Ovary (tissue), 9 donors: ENCODE results near the gene TTR. TPM values are rescaled to one million over a fixed set of nuclear protein-coding genes. Genes with fewer than 3 reads are reported as not detected.

Experiments used
- DNase-seq, 5 donors: peaks; one replicate each; pipeline ENCODE4 v3.0.0-alpha.2; 2019 to 2020
- H3K27ac ChIP-seq, 2 donors: fragments of 200-600 bp; one replicate each; pipeline versions ENCODE4 v1.5.1 to v1.8.0; 2019 to 2022
- H3K27me3 ChIP-seq: fragments of 200-600 bp; one replicate; pipeline ENCODE4 v1.8.0; 2022
- H3K36me3 ChIP-seq: fragments of 200-600 bp; sonication (generic); one replicate; pipeline ENCODE4 v1.5.1; 2019
- H3K4me1 ChIP-seq: one replicate; pipeline ENCODE4 v1.8.1; 2013; ENCODE audit warnings: mild to moderate bottlenecking, moderate library complexity; ENCODE audit not compliant: insufficient read depth
- H3K4me3 ChIP-seq: fragments of 200-600 bp; sonication (generic); one replicate; pipeline ENCODE4 v1.5.1; 2017
- H3K9me3 ChIP-seq, 2 donors: fragments of 200-600 bp in 1 of 2; sonication (generic) in 1 of 2; one replicate each; pipeline versions ENCODE4 v1.5.1 to v1.8.1; 2013 to 2019; ENCODE audit warnings: mild to moderate bottlenecking in 1 of 2, moderate library complexity in 1 of 2
- CTCF ChIP-seq, 3 donors: fragments of 450-650 bp in 2 of 3; fragments of 200-600 bp in 1 of 3; IDR thresholded peaks; one replicate each; pipeline versions ENCODE4 v1.5.1 to v1.8.0; 2016 to 2022; ENCODE audit warnings: antibody characterized with exemption in 3 of 3, mild to moderate bottlenecking in 1 of 3
- EP300 ChIP-seq: sonication (generic); formaldehyde crosslinking; IDR thresholded peaks from one replicate; pipeline ENCODE4 v1.6.1; 2017; ENCODE audit warnings: antibody characterized with exemption
- POLR2A ChIP-seq: fragments of 450-650 bp; IDR thresholded peaks from one replicate; pipeline ENCODE4 v1.6.1; 2017; ENCODE audit warnings: antibody characterized with exemption, mild to moderate bottlenecking, moderate library complexity
- WGBS, 3 donors: extraction: QIAGEN DNeasy Blood & Tissue Kit in 1 of 3; methylation state at CpG; one replicate each; pipeline versions ENCODE4 v1.1.5 to v1.1.7; 2013 to 2017; 5-methylcytosine and 5-hydroxymethylcytosine counted together
- intact Hi-C, 4 donors: fragments of 100-400 bp; cut with DNase I; formaldehyde crosslinking; loops; one replicate each; pipeline versions ENCODE4 v1.11.0 to v1.15.1; 2022 to 2023
- polyA plus RNA-seq, 2 donors: library from polyadenylated mRNA; stranded (reverse); fragments of 200-250 nt in 1 of 2; fragments of 350-450 nt in 1 of 2; fragmentation: Illumina TruSeq in 1 of 2; extraction: RNeasy Lipid Tissue Mini Kit (QIAGEN cat#74804) in 1 of 2; gene quantifications; one replicate each; pipeline ENCODE4 v1.2.3, GENCODE V29; 2013 to 2014
- total RNA-seq, 7 donors: library from RNA; depleted of rRNA in 2 of 7; stranded (reverse); fragments of >200 nt in 2 of 7; fragmentation: NEBNext Ultra II Directional in 3 of 7; extraction: Animal tissue kit (Norgen Biotek cat#: 25700) in 3 of 7; gene quantifications; one replicate each; pipeline versions ENCODE4 v1.1.0 to v1.2.4, GENCODE V29; 2016 to 2023
- donor health status: DM: no; HTN: no; CAD: no; lungs with moderate emphysema.
- donor health status: DM: no; HTN: no; CAD: no.
- donor health status: Bipolar disorder and iron deficiency.
- donor health status: DM: yes; HTN: yes; CAD: no.
- donor health status: DM: no; HTN: no; CAD: no.
- donor health status: DM: yes; HTN: yes; CAD: no.

TTR gene
- total and polyA plus RNA-seq, 9 donors, result 0.92 to 3.0 (median 0.95) TPM; not detected in 6

GRCh38 chr18:31551883-31552282, 39.8 kb upstream of the TTR start:
- H3K27ac ChIP-seq, result no peak overlapping the region
- TF ChIP-seq CTCF (IDR thresholded peaks at IDR 0.05), result no peak
- H3K36me3 ChIP-seq, result no peaks in the 10 kb centered on the region
- H3K4me1 ChIP-seq, result no peaks in the 10 kb centered on the region
- 83 to 91% (median 84%) methylated on average over 3 of the region's 3 CpGs for WGBS, 3 donors
- H3K4me3 ChIP-seq, result no peak overlapping the region
- no peaks in the 10 kb centered on the region for H3K9me3 ChIP-seq
- intact Hi-C loops, result loop anchor here in 2 of 4 donors (10.0 kb wide), 1 partner anchor 423 kb away; no protein-coding TSS in a partner anchor
- DNase-seq, result no peak
- H3K27me3 ChIP-seq, result no peaks in the 10 kb centered on the region

GRCh38 chr18:31553800-31554199, 37.9 kb upstream of the TTR start:
- Histone ChIP-seq H3K27ac (no peak overlapping the region), H3K4me3 (no peak overlapping the region), H3K36me3 (no peaks in the 10 kb centered on the region), H3K9me3 (no peaks in the 10 kb centered on the region), H3K4me1 (no peaks in the 10 kb centered on the region), H3K27me3 (no peaks in the 10 kb centered on the region)
- intact Hi-C loops, result loop anchor here in 2 of 4 donors (10.0 kb wide), 1 partner anchor 421 kb away; no protein-coding TSS in a partner anchor
- WGBS, 3 donors, result 28 to 43% (median 32%) methylated on average over 6 of the region's 6 CpGs
- no peak for DNase-seq
- TF ChIP-seq EP300 (no peak), POLR2A (no peak), CTCF (IDR thresholded peaks at IDR 0.05) (no peak)

GRCh38 chr18:31554776-31555175, 36.9 kb upstream of the TTR start:
- TF ChIP-seq EP300, result no peak
- no peak for TF ChIP-seq CTCF (IDR thresholded peaks at IDR 0.05)
- no peak for TF ChIP-seq POLR2A
- Histone ChIP-seq H3K27me3 (no peaks in the 10 kb centered on the region), H3K9me3 (no peaks in the 10 kb centered on the region), H3K27ac (no peak overlapping the region), H3K36me3 (no peaks in the 10 kb centered on the region), H3K4me3 (no peak overlapping the region), H3K4me1 (no peaks in the 10 kb centered on the region)
- 68 to 71% (median 70%) methylated on average over 5 of the region's 5 CpGs for WGBS, 3 donors
- no peak for DNase-seq
- intact Hi-C loops, result loop anchor here (5.0 to 10.0 kb wide), 3 partner anchors 168 to 420 kb away; no protein-coding TSS in a partner anchor

- 3 to 10% (median 4%) methylated on average over 7 of the region's 7 CpGs for WGBS, 3 donors
- intact Hi-C loops, result loop anchor here (5.0 to 10.0 kb wide), 3 partner anchors 166 to 419 kb away; no protein-coding TSS in a partner anchor
- Histone ChIP-seq H3K27ac (no peak overlapping the region), H3K36me3 (no peaks in the 10 kb centered on the region), H3K27me3 (no peaks in the 10 kb centered on the region), H3K4me3 (no peak overlapping the region), H3K4me1 (no peaks in the 10 kb centered on the region), H3K9me3 (no peaks in the 10 kb centered on the region)
- peak; percentile 57 to 68 (median 60) for TF ChIP-seq CTCF (IDR thresholded peaks at IDR 0.05)
- TF ChIP-seq EP300, result no peak
- DNase-seq, result peak in 2 of 5 donors; percentile 18 to 33
These were observed 35.5 kb upstream of the TTR start for GRCh38 chr18:31555971-31556747.
